ENCODE data around the gene ATP7B.
A peak's percentile ranks its signal among the peaks of the same experiment; 100 is the strongest.

DNA sequence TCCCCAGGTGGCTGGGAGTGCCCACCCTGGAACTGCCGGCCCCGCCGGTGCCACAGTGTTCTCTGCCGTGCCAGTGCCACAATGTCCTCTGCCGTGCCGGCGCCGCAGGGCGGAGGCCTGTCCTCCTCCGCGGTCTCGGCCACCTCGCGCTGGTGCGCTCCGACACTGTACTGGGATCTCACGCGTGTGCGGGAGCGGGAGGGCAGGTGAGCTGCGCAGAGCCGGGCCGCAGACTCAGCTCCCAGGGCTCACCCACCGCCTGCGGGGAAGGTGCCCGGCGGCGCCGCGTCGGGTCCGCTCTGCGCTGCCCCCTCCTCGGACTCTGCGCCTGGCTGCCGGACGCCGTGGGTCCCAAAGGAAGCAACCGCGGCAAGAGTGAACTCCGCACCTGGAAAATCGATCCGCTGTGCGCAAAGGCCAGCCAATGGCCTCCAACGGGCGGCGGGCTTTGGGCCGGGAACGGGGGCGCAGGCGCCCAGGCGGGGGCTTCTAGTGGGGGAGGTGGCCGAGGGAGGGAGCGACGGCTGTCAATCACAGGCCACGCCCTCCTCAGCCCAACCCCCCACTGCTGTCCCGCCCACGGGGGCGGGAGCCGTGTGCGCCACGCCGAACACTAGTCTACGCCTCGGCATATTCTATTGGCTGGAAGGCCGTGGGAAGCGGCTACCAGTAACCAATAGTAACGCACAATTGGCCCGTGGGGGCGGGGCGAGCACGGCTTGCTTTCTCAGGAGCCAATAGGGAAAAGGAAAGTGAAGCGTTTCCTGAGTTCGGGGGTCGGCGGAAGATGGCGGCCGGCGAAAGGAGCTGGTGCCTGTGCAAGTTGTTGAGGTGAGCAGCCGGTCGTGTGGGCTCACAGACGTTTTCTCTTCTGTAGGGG, 622 bp upstream of the ATP7B start, which contains the start of gene ALG11:
- TF ChIP-seq, protein P1, sequence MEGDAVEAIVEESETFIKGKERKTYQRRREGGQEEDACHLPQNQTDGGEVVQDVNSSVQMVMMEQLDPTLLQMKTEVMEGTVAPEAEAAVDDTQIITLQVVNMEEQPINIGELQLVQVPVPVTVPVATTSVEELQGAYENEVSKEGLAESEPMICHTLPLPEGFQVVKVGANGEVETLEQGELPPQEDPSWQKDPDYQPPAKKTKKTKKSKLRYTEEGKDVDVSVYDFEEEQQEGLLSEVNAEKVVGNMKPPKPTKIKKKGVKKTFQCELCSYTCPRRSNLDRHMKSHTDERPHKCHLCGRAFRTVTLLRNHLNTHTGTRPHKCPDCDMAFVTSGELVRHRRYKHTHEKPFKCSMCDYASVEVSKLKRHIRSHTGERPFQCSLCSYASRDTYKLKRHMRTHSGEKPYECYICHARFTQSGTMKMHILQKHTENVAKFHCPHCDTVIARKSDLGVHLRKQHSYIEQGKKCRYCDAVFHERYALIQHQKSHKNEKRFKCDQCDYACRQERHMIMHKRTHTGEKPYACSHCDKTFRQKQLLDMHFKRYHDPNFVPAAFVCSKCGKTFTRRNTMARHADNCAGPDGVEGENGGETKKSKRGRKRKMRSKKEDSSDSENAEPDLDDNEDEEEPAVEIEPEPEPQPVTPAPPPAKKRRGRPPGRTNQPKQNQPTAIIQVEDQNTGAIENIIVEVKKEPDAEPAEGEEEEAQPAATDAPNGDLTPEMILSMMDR (IDR thresholded peaks at IDR 0.05; ENCODE audit: borderline replicate concordance, extremely low read depth, low read length, poor library complexity, severe bottlenecking) = no peak
- TF ChIP-seq EZH2 (IDR thresholded peaks at IDR 0.05; ENCODE audit: borderline replicate concordance, low read depth, low read length, severe bottlenecking) = peak; percentile 85

Data from DND-41 (cell line).